ENCODE results near the gene PARD3B. TPM values are rescaled to one million over a fixed set of nuclear protein-coding genes. Genes with fewer than 3 reads are reported as not detected.

The PARD3B gene
- total and polyA plus RNA-seq, 7 donors: 0.42 to 6.0 (median 4.8) TPM

DNA sequence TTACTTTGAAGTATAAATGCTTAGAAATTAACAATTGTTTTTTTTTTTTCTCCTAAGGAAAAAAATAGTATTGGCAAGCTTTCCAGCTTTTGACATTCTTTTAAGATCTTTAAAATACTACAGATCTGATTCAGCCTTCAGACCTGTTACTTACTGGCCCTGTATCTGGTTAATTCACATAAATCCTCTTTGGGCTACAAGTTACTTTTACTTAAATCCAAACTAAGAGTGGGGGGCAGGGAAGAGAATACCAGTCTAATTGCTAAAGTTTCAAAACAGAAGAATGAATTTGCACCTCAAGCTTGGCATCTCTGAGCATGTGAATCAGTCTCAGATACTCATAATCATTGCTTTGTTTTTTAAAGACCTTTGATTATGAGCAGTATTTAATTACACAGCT lies 386.3 kb downstream of the PARD3B start:
- intact Hi-C loops (cut with DNase I): no loop called here
- Histone ChIP-seq H3K4me1 (no peaks in the 10 kb centered on the region), H3K9me3 (no peaks in the 10 kb centered on the region), H3K27ac (no peak overlapping the region), H3K27me3 (ENCODE audit: insufficient read depth in 3 of 3, low read length in 2 of 3) (no peaks in the 10 kb centered on the region), H3K4me3 (no peak overlapping the region), H3K36me3 (ENCODE audit: insufficient read depth in 1 of 2, low read depth in 1 of 2) (no peaks in the 10 kb centered on the region)
- TF ChIP-seq, protein P1, sequence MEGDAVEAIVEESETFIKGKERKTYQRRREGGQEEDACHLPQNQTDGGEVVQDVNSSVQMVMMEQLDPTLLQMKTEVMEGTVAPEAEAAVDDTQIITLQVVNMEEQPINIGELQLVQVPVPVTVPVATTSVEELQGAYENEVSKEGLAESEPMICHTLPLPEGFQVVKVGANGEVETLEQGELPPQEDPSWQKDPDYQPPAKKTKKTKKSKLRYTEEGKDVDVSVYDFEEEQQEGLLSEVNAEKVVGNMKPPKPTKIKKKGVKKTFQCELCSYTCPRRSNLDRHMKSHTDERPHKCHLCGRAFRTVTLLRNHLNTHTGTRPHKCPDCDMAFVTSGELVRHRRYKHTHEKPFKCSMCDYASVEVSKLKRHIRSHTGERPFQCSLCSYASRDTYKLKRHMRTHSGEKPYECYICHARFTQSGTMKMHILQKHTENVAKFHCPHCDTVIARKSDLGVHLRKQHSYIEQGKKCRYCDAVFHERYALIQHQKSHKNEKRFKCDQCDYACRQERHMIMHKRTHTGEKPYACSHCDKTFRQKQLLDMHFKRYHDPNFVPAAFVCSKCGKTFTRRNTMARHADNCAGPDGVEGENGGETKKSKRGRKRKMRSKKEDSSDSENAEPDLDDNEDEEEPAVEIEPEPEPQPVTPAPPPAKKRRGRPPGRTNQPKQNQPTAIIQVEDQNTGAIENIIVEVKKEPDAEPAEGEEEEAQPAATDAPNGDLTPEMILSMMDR (IDR thresholded peaks at IDR 0.05): no peak
- ATAC-seq (no peak), DNase-seq (no peak)

DNA sequence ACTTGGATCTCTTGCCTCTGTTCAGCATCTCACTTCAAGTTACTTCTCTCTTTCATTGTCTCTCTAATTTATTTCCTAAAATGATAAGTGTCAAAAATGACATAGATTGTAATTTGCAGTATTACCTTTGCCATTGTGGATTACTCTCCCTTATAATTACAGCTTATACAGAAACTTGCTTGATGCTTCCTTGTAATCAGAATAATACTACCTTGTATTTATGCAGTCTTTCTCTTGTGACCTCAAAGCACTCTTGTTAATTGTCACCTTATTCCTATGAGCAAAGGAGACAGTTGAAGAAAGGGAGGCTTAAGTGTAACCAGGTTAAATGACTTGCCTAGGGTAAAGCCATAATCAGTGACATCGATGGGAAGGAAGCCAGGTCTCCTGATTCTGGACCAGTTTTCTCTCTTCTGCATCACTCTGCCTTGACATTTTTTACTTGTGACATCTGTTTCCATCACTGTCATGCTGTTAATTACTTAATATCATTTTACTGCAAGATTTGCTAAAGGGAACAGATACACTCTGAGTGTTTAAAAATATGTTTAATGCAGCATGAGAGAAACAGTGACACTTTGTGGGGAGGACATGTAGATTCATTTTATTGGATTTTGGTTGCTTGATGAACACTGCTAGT lies 388.6 kb downstream of the PARD3B start:
- 60 to 88% (median 87%) methylated on average over 1 of the region's 1 CpG for WGBS, 3 donors
- H3K27me3 ChIP-seq (ENCODE audit: insufficient read depth in 3 of 3, low read length in 2 of 3): no peaks in the 10 kb centered on the region
- no peak overlapping the region for H3K4me3 ChIP-seq
- no peak overlapping the region for H3K27ac ChIP-seq
- TF ChIP-seq, protein P1 (IDR thresholded peaks at IDR 0.05): no peak
- ATAC-seq (no peak), DNase-seq (no peak)
- no peaks in the 10 kb centered on the region for H3K36me3 ChIP-seq (ENCODE audit: insufficient read depth in 1 of 2, low read depth in 1 of 2)
- no peaks in the 10 kb centered on the region for H3K9me3 ChIP-seq
- intact Hi-C loops (cut with DNase I): no loop called here
- H3K4me1 ChIP-seq: no peaks in the 10 kb centered on the region

DNA sequence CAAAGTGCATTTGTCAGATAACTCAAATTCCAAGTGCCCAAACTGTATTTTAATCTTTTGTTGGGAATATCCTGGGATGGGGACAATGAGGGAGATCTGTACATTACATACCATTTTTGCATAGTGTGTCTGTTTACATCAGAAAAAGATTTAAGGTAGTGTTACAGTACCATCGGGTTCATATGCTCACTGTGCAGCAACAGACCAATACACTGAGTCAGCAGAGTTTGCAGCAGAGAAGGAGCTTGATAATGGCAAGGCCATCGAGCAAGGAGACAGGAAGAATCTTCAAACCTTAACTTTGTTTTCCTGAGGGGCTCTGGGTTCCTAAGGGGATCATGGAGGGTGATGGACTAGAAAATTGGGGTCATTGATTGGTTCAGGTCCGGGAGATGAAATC lies 399.7 kb downstream of the PARD3B start:
- ATAC-seq: no peak
- 88 to 96% (median 95%) methylated on average over 3 of the region's 3 CpGs for WGBS, 3 donors
- TF ChIP-seq, protein P1 (IDR thresholded peaks at IDR 0.05): no peak

DNA sequence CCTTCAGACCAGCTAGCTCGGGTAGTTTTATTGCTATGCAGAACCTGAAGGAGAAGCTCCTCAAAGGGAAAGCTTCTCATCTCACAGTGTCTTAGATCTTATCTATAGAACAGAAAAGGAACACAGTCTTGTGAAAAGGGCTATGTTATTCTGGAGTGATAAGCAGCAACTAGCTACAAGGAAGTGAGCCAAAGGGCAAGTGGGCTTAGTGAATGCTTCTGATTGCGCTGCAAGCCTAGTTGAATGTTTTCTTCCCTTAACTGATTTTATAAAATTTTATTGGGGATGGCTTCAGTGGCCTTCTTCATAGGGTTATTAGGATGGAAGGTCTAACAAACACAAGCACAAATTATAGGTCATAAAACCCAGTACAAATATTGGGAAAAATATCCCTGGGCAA lies 400.1 kb downstream of the PARD3B start:
- Histone ChIP-seq H3K27me3 (ENCODE audit: insufficient read depth in 3 of 3, low read length in 2 of 3) (no peaks in the 10 kb centered on the region), H3K27ac (no peak overlapping the region), H3K4me3 (no peak overlapping the region), H3K36me3 (ENCODE audit: insufficient read depth in 1 of 2, low read depth in 1 of 2) (no peaks in the 10 kb centered on the region), H3K4me1 (no peaks in the 10 kb centered on the region), H3K9me3 (peaks cover 11% of the 10 kb centered on the region)
- WGBS, 3 donors: 95 to 100% (median 97%) methylated on average over 2 of the region's 2 CpGs
- intact Hi-C loops (cut with DNase I): no loop called here
- ATAC-seq (no peak), DNase-seq (no peak)
- TF ChIP-seq, protein P1 (IDR thresholded peaks at IDR 0.05): no peak

More for the DNA sequence above, 399.7 kb downstream of the PARD3B start:
- Histone ChIP-seq H3K4me3 (no peak overlapping the region), H3K36me3 (ENCODE audit: insufficient read depth in 1 of 2, low read depth in 1 of 2) (no peaks in the 10 kb centered on the region), H3K27me3 (ENCODE audit: insufficient read depth in 3 of 3, low read length in 2 of 3) (no peaks in the 10 kb centered on the region), H3K9me3 (peaks cover 11% of the 10 kb centered on the region), H3K4me1 (no peaks in the 10 kb centered on the region), H3K27ac (no peak overlapping the region)
- DNase-seq: no peak
- intact Hi-C loops (cut with DNase I): no loop called here

DNA sequence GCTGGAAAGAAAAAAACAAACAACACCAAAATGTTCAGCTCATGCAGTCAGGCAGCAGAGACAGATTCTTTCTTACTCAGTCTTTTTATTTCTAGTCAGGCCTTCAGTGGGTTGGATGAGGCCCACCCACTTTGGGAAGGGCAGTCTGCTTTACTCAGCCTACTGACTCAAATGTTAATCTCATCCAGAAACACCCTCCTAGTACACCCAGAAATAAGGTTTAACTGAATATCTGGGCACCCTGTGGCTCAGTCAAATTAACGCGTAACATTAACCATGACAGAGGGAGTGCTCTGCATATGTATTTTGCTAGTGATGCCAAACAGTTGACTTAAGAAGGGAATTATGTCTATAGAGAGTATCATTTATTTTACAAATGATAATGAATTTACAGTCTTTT lies 401.6 kb downstream of the PARD3B start:
- H3K4me1 ChIP-seq: no peaks in the 10 kb centered on the region
- DNase-seq (no peak), ATAC-seq (no peak)
- no peak overlapping the region for H3K4me3 ChIP-seq
- TF ChIP-seq, protein P1 (IDR thresholded peaks at IDR 0.05): no peak
- no peak overlapping the region for H3K27ac ChIP-seq
- 84 to 90% (median 88%) methylated on average over 2 of the region's 2 CpGs for WGBS, 3 donors
- intact Hi-C loops (cut with DNase I): no loop called here
- H3K9me3 ChIP-seq: peaks cover 11% of the 10 kb centered on the region
- no peaks in the 10 kb centered on the region for H3K36me3 ChIP-seq (ENCODE audit: insufficient read depth in 1 of 2, low read depth in 1 of 2)
- no peaks in the 10 kb centered on the region for H3K27me3 ChIP-seq (ENCODE audit: insufficient read depth in 3 of 3, low read length in 2 of 3)
